IgD-negative memory B cell (primary cell): Measurements from ENCODE around the gene ATP6V0D1. TPM values are rescaled to one million over a fixed set of nuclear protein-coding genes. Genes with fewer than 3 reads are reported as not detected.
A peak's percentile ranks its signal among the peaks of the same experiment; 100 is the strongest.

Experiments
- H3K27ac Mint-ChIP-seq, 3 donors: one replicate each; pipeline ENCODE4 v1.8.0; 2020 to 2022; ENCODE audit warnings: mild to moderate bottlenecking in 3 of 3, mixed read lengths in 3 of 3, moderate library complexity in 1 of 3
- H3K27me3 Mint-ChIP-seq: one replicate; pipeline ENCODE4 v1.8.0; 2021; ENCODE audit warnings: mixed read lengths
- H3K36me3 Mint-ChIP-seq: one replicate; pipeline ENCODE4 v1.8.0; 2020; ENCODE audit warnings: mild to moderate bottlenecking, mixed read lengths
- H3K4me1 Mint-ChIP-seq, 3 donors: one replicate each; pipeline ENCODE4 v1.8.0; 2020 to 2022; ENCODE audit warnings: mixed read lengths in 3 of 3, mild to moderate bottlenecking in 1 of 3
- H3K4me3 Mint-ChIP-seq, 4 donors: one replicate each; pipeline ENCODE4 v1.8.0; 2020 to 2022; ENCODE audit warnings: mild to moderate bottlenecking in 4 of 4, mixed read lengths in 4 of 4, moderate library complexity in 3 of 4
- H3K9me3 Mint-ChIP-seq, 3 donors: one replicate each; pipeline ENCODE4 v1.8.0; 2020 to 2021; ENCODE audit warnings: mixed read lengths in 3 of 3, mild to moderate bottlenecking in 1 of 3
- polyA plus RNA-seq: library from polyadenylated mRNA; unstranded; fragments of 300-500 nt; fragmentation: Illumina TruSeq; gene quantifications from one replicate; pipeline ENCODE4 v1.2.3, GENCODE V29; 2021

The ATP6V0D1 gene
- polyA plus RNA-seq, 1 donor from 2014 or later = 160 TPM

- peaks cover 3% of the 10 kb centered on the region for H3K27me3 Mint-ChIP-seq
- peaks cover 0 to 22% (median 12%) of the 10 kb centered on the region in 3 donors for H3K4me1 Mint-ChIP-seq
- H3K36me3 Mint-ChIP-seq = peaks cover 3% of the 10 kb centered on the region
- no peaks in the 10 kb centered on the region for H3K9me3 Mint-ChIP-seq
- H3K27ac Mint-ChIP-seq = peak overlapping the region; percentile 67 to 80 (median 67)
- H3K4me3 Mint-ChIP-seq = no peak overlapping the region
These were observed 43.4 kb downstream of the ATP6V0D1 start for GRCh38 chr16:67437513-67437912.

- H3K27me3 Mint-ChIP-seq = peaks cover 8% of the 10 kb centered on the region
- peak overlapping the region in 2 of 3 donors; percentile 67 to 91 for H3K27ac Mint-ChIP-seq
- peaks cover 0 to 25% (median 12%) of the 10 kb centered on the region in 3 donors for H3K4me1 Mint-ChIP-seq
- H3K9me3 Mint-ChIP-seq = no peaks in the 10 kb centered on the region
- peaks cover 3% of the 10 kb centered on the region for H3K36me3 Mint-ChIP-seq
- peak overlapping the region in 1 of 4 donors; percentile 23 for H3K4me3 Mint-ChIP-seq
These were observed 44.2 kb downstream of the ATP6V0D1 start for GRCh38 chr16:67436640-67437193.

DNA sequence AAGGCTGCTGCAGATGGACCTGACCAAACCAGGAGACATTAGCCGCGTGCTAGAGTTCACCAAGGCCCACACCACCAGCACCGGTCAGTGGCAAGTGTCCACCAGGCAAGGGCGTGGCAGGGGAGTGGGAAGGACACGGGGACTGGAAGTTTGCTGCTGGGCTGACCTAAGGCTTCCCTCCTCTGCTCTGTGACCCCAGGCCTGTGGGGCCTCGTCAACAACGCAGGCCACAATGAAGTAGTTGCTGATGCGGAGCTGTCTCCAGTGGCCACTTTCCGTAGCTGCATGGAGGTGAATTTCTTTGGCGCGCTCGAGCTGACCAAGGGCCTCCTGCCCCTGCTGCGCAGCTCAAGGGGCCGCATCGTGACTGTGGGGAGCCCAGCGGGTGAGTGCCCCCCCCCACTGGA lies 45.2 kb downstream of the ATP6V0D1 start:
- H3K27ac Mint-ChIP-seq = peak overlapping the region in 1 of 3 donors; percentile 35
- peaks cover 3% of the 10 kb centered on the region for H3K36me3 Mint-ChIP-seq
- peaks cover 11% of the 10 kb centered on the region for H3K27me3 Mint-ChIP-seq
- H3K9me3 Mint-ChIP-seq = no peaks in the 10 kb centered on the region
- no peak overlapping the region for H3K4me3 Mint-ChIP-seq
- H3K4me1 Mint-ChIP-seq = peaks cover 0 to 27% (median 12%) of the 10 kb centered on the region in 3 donors

- peaks cover 0 to 24% (median 13%) of the 10 kb centered on the region in 3 donors for H3K4me1 Mint-ChIP-seq
- H3K9me3 Mint-ChIP-seq = no peaks in the 10 kb centered on the region
- peaks cover 23% of the 10 kb centered on the region for H3K27me3 Mint-ChIP-seq
- H3K36me3 Mint-ChIP-seq = peaks cover 2% of the 10 kb centered on the region
- H3K4me3 Mint-ChIP-seq = peak overlapping the region in 1 of 4 donors; percentile 66
- no peak overlapping the region for H3K27ac Mint-ChIP-seq
These were observed 47.7 kb downstream of the ATP6V0D1 start for GRCh38 chr16:67433131-67433719.

- no peak overlapping the region for H3K27ac Mint-ChIP-seq
- H3K36me3 Mint-ChIP-seq = peaks cover 2% of the 10 kb centered on the region
These were observed 48.5 kb downstream of the ATP6V0D1 start for GRCh38 chr16:67432506-67432890.

GRCh38 chr16:67431775-67432505 lies 49.0 kb downstream of the ATP6V0D1 start:
- Mint-ChIP-seq H3K36me3 (peaks cover under 1% of the 10 kb centered on the region), H3K4me3 (peak overlapping the region; percentile 29 to 63 (median 50)), H3K9me3 (no peaks in the 10 kb centered on the region), H3K4me1 (peaks cover 0 to 20% (median 13%) of the 10 kb centered on the region in 3 donors), H3K27me3 (peaks cover 23% of the 10 kb centered on the region), H3K27ac (no peak overlapping the region)

More at GRCh38 chr16:67432506-67432890, 48.5 kb downstream of the ATP6V0D1 start:
- Mint-ChIP-seq H3K4me3 (peak overlapping the region in 3 of 4 donors; percentile 29 to 63 (median 53)), H3K27me3 (peaks cover 23% of the 10 kb centered on the region), H3K9me3 (no peaks in the 10 kb centered on the region), H3K4me1 (peaks cover 0 to 21% (median 13%) of the 10 kb centered on the region in 3 donors)

DNA sequence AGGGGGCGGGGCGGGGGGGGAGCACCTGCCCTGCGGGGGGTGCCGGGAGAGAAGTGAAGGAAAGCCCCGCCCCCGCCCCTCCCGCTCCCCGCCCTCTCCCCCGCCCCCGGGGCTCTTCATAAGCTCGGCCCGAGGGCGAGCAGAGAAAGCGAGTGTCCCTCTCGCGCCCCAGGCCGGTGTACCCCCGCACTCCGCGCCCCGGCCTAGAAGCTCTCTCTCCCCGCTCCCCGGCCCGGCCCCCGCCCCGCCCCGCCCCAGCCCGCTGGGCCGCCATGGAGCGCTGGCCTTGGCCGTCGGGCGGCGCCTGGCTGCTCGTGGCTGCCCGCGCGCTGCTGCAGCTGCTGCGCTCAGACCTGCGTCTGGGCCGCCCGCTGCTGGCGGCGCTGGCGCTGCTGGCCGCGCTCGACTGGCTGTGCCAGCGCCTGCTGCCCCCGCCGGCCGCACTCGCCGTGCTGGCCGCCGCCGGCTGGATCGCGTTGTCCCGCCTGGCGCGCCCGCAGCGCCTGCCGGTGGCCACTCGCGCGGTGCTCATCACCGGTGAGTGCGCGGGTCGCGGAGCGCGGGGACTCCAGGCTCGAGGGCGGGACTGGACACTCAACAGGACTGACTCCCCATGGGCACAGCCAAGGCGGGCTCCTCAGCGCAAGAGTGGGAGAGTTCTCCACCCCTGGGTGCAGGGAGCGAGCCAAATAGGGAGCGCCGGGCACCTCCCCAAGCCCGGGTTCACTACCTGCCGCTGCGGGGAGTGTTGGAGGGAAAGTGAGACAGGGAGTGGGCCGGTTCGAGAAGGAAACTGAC lies 49.8 kb downstream of the ATP6V0D1 start, which contains the start of gene HSD11B2:
TSS of gene HSD11B2 (plus strand) at position 145 of the 798 bp plus-strand sequence. CDS start at position 273, 128 bp downstream.
- H3K4me1 Mint-ChIP-seq = peaks cover 0 to 19% (median 14%) of the 10 kb centered on the region in 3 donors
- H3K36me3 Mint-ChIP-seq = no peaks in the 10 kb centered on the region
- peak within 1 kb of the TSS; percentile 62 to 82 (median 78) for H3K4me3 Mint-ChIP-seq
- H3K9me3 Mint-ChIP-seq = no peaks in the 10 kb centered on the region
- peak within 1 kb of the TSS in 1 of 3 donors; percentile 27 for H3K27ac Mint-ChIP-seq
- H3K27me3 Mint-ChIP-seq = peaks cover 23% of the 10 kb centered on the region

GRCh38 chr16:67430504-67430976 lies 50.4 kb downstream of the ATP6V0D1 start:
- no peaks in the 10 kb centered on the region for H3K9me3 Mint-ChIP-seq
- peaks cover 0 to 18% (median 14%) of the 10 kb centered on the region in 3 donors for H3K4me1 Mint-ChIP-seq
- H3K36me3 Mint-ChIP-seq = no peaks in the 10 kb centered on the region
- H3K4me3 Mint-ChIP-seq = peak overlapping the region; percentile 62 to 82 (median 78)
- peak overlapping the region in 1 of 3 donors; percentile 27 for H3K27ac Mint-ChIP-seq
- peaks cover 23% of the 10 kb centered on the region for H3K27me3 Mint-ChIP-seq

- Mint-ChIP-seq H3K9me3 (no peaks in the 10 kb centered on the region), H3K36me3 (no peaks in the 10 kb centered on the region), H3K4me3 (peak overlapping the region; percentile 62 to 82 (median 78)), H3K27ac (peak overlapping the region in 1 of 3 donors; percentile 27), H3K27me3 (peaks cover 27% of the 10 kb centered on the region), H3K4me1 (peaks cover 4 to 16% (median 14%) of the 10 kb centered on the region in 3 donors)
These were observed 51.0 kb downstream of the ATP6V0D1 start for GRCh38 chr16:67429799-67430503.

- H3K27me3 Mint-ChIP-seq = peaks cover 30% of the 10 kb centered on the region
- no peak overlapping the region for H3K27ac Mint-ChIP-seq
- peak overlapping the region; percentile 30 to 70 (median 56) for H3K4me3 Mint-ChIP-seq
These were observed 51.7 kb downstream of the ATP6V0D1 start for GRCh38 chr16:67429053-67429798.

DNA sequence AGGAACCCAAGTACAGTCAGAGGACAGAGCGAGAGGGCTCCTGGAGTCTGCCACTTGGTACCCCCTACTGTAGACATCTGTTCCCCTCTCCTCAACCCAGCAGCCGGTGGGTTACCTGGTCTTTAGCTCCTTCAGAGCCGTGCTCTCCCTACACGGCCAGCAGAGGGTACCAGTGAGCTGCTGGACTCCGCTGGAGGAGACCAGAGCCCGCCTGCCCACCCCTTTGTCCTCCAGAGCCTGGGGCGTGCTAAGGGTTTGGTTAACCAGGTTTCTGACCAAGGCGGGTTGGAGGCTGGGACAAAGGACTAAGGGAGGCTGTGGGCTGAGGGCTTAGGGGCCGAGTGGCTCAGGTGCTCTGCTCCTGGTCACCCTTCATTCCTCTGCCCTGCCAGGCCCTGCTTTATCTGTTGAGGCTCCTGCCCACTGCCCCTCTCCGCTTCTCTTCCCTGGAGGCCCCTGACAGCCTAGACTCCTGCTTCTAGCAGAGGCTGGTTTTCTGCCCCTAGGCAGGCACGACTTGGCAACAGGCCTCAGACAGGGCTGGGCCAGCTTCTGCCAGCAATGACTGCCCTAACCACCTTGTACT lies 52.7 kb downstream of the ATP6V0D1 start:
- Mint-ChIP-seq H3K4me3 (peak overlapping the region in 3 of 4 donors; percentile 41 to 51 (median 45)), H3K27me3 (peaks cover 30% of the 10 kb centered on the region), H3K4me1 (peaks cover 4 to 14% (median 10%) of the 10 kb centered on the region in 3 donors), H3K36me3 (no peaks in the 10 kb centered on the region), H3K27ac (no peak overlapping the region), H3K9me3 (no peaks in the 10 kb centered on the region)

More at GRCh38 chr16:67429053-67429798, 51.7 kb downstream of the ATP6V0D1 start:
- no peaks in the 10 kb centered on the region for H3K36me3 Mint-ChIP-seq
- H3K9me3 Mint-ChIP-seq = no peaks in the 10 kb centered on the region
- H3K4me1 Mint-ChIP-seq = peaks cover 4 to 16% (median 12%) of the 10 kb centered on the region in 3 donors

DNA sequence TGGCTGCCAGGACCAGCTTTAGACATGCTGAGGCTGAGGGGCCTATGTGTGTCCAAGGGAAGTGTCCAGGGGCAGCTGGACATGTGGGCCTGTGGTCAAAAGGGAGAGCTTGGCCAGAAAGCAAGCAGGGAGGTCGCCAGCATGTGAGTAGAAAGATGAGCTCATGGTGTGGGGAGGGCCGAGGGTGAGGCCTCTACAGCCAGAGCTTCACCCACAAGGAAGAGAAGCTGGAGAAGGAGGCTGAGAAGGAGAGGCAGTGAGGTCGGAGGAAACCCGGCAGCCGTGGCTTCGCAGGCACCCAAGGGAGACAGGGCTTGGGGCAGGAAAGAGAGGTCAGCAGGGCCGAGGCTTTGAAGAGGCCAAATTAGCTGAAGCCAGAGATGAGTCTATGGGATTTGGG lies 54.0 kb downstream of the ATP6V0D1 start:
- H3K4me1 Mint-ChIP-seq = peaks cover 4 to 9% (median 5%) of the 10 kb centered on the region in 3 donors
- peaks cover 24% of the 10 kb centered on the region for H3K27me3 Mint-ChIP-seq
- no peaks in the 10 kb centered on the region for H3K36me3 Mint-ChIP-seq
- no peak overlapping the region for H3K27ac Mint-ChIP-seq
- H3K4me3 Mint-ChIP-seq = peak overlapping the region in 3 of 4 donors; percentile 28 to 76 (median 31)
- no peaks in the 10 kb centered on the region for H3K9me3 Mint-ChIP-seq

DNA sequence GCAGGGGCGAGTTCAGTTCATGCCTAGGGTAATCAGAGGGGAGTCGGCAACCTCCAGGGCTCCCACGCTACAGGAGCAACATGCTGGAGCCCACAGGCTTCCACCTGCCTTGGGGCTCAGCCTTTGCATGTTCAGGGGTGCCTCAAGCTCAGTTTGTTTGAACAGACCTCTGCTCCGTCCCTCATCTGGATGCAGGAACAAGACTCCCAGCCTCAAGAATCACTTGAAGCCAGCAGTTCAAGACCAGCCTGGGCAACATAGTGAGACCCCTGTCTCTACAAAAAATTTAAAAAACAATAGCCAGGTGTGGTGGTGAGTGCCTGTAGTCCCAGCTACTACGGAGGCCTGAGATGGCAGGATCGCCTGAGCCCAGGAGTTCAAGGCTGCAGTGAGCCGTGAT lies 54.9 kb downstream of the ATP6V0D1 start:
- H3K4me3 Mint-ChIP-seq = no peak overlapping the region
- H3K36me3 Mint-ChIP-seq = no peaks in the 10 kb centered on the region
- peaks cover 3 to 9% (median 4%) of the 10 kb centered on the region in 3 donors for H3K4me1 Mint-ChIP-seq
- H3K27ac Mint-ChIP-seq = no peak overlapping the region
- no peaks in the 10 kb centered on the region for H3K9me3 Mint-ChIP-seq
- peaks cover 19% of the 10 kb centered on the region for H3K27me3 Mint-ChIP-seq
